GM12801 (cell line): ENCODE measurements around the gene ARID5A.

Experiments
- TF ChIP-seq, protein P1 (sequence below): IDR thresholded peaks from one replicate; pipeline ENCODE4 v1.5.1; 2011; ENCODE audit warnings: control low read depth; ENCODE audit not compliant: insufficient read length; ENCODE audit errors: extremely low read depth

Gene ARID5A

DNA sequence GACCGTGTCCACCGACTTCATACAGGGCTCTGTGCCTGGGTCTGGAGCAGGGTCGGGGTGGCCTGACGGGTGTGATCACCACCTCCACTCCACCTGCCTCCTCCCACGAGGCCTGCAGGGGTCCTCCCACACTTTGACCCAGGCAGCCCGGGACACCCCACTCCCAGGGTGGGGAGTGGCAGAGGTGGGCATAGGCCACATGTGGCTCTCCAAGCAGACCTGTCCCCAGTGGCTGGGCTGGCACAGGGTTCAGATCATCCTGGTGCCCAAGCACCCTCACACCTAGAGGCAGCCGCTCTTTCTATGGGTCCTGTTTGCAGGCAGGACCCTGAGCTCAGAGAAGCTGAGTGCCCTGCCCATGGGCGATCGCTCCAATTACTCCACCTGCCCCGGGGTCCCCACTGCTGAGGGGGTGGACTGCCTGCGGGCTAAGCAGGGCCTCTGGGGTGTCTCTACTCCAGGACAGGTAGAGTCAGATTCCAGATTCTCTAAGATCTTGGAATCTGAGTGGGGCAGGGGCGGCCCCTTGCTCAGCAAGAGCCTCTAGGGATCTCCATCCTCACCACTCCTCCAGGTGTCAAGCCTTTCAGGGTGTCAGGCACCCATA is 32.8 kb upstream of the ARID5A start:
- TF ChIP-seq, protein P1, sequence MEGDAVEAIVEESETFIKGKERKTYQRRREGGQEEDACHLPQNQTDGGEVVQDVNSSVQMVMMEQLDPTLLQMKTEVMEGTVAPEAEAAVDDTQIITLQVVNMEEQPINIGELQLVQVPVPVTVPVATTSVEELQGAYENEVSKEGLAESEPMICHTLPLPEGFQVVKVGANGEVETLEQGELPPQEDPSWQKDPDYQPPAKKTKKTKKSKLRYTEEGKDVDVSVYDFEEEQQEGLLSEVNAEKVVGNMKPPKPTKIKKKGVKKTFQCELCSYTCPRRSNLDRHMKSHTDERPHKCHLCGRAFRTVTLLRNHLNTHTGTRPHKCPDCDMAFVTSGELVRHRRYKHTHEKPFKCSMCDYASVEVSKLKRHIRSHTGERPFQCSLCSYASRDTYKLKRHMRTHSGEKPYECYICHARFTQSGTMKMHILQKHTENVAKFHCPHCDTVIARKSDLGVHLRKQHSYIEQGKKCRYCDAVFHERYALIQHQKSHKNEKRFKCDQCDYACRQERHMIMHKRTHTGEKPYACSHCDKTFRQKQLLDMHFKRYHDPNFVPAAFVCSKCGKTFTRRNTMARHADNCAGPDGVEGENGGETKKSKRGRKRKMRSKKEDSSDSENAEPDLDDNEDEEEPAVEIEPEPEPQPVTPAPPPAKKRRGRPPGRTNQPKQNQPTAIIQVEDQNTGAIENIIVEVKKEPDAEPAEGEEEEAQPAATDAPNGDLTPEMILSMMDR = no peak

DNA sequence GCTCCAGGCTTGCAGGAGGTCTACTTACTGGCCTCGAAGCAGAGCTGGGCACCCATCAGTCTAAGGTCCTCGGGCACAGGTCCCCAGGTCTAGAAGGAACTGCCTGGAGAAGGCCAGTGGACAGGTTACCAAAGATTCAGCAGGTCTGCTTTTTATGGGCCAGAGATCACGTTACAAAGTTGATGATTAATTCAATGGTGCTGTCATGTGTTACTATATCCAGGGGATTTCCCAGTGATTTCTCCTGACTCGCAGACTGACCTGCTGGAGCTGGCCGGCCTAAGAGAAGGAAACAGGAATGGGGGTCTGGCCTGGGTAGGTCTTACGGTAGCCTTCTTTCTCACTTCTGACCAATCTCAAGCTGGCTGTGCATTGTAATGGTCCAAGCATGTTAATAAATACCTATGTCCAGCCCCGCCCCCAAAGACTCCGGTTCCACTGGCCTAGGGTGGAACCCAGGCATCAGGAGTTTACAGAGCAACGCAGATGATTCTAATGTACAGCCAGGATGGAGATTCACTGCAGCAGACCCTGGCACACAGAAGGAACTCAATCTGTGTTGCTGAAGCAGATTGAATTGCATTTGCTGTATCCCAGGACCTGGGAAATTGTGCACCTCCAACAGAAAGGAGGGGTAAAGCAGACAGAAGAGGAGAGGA is 31.2 kb upstream of the ARID5A start, which contains the start of gene NEURL3:
NEURL3 (minus strand) TSS at position 127 of the 659 bp plus-strand sequence; CDS start at position 56, 71 bp downstream.
- TF ChIP-seq, protein P1 = no peak

DNA sequence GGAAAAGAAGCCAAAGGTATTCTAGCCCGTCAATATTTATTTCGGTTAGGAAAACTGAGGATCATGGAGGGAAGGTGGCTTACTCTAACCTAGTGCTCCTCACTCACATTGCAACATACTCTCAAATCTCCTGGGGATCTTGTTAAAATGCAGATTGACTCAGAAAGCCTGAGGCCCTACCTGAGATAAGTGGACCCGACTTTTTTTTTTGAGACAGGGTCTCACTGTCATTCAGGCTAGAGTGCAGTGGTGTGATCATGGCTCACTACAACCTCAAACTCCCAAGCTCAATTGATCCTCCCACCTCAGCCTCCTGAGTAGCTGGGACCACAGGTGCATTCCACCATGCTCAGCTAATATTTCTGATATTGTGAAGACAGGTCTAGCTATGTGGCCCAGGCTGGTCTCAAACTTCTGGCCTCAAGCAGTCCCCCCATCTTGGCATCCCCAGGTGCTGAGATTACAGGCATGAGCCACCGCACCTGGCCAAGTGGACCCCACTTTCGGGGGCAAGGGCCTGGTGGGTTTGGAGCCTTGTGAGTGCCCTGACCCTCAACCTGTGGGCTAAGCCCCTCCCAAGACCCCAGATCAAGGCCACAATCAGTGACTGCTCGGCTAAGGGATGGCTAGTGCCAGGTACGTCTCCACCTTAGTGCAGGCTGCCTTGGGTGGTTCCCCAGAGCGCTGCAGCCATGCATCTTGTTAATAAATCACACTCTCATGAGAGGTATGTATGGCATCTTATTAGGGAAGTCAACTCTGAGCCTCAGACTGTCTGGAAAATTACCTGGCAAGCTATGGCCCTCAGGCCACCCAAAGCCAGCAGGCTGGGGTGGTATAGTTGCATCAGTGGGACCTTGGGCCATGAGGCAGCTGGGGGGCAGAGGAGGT is 30.3 kb upstream of the ARID5A start:
- TF ChIP-seq, protein P1 = no peak

DNA sequence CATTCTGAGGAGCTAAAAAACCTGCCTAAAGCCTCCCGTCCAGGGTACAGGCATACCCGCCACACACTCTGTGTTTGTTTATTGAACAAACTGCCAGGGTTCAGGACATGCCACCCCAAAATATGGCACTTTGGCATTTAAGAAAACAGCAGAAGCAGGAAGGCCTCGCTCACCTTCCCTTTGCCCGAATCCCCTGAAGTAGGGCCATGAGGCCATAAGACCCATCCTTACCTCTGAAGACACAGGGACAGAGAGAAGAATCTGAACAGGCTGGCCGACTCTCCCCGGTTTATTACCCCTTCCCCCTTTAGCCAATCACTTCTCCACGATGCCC is 29.7 kb upstream of the ARID5A start:
- TF ChIP-seq, protein P1 = no peak

DNA sequence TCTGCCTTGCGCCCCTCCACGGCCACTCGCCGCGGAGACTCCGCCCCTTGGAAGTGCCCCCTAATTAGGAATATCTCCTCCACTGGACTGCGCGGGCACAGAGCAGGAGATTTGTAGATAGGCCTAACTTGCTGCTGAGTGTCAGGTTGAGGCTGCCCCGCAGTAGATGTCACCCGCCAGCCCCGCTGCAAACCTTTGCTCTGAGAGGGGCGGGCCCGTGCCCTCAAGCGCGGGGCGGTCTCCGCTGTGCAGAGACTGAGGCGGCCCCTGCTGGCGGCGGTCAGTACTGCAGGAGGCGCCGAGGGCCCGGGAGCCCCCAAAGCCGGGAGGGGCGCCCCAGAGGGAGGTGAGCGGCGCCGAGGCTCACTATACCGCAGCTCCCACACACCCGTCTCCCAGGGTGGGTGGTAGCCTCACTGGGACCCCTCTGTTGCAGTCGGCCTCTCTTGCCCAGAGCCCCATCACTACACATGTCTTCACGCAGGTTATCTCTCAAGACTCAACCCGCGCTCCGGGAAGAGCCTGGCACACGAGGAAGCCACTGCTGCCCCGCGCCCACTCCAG is 28.5 kb upstream of the ARID5A start:
- TF ChIP-seq, protein P1 = no peak

- TF ChIP-seq, protein P1 = no peak
Measured at GRCh38 chr2:96508521-96509113, 27.9 kb upstream of the ARID5A start.
